ENCODE results near the gene HIF1A.

DNA sequence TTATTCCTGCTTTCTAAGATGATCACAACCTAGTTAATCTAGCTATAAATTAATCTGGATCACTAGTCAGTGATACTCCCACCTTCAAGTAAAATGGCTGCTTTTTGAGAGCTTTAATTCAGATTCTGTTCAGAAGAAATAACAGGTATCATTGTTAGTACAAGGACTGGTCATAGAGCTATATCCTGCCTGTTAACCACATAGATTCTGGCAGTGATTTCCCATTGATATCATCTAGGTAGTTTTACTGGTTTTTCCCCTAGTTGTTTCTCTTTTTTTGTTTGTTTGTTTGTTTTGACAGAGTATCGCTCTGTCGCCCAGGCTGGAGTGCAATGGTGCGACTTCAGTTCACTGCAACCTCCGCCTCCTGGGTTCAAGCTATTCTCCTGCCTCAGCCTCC lies 39.0 kb upstream of the HIF1A start:
- no peak for TF ChIP-seq BHLHE40 (IDR thresholded peaks at IDR 0.05; ENCODE audit: borderline replicate concordance)
- no peak for TF ChIP-seq ARNT (IDR thresholded peaks at IDR 0.05)
- no peak for TF ChIP-seq FOXM1 (IDR thresholded peaks at IDR 0.05; ENCODE audit: borderline replicate concordance)
- no peak for TF ChIP-seq TARDBP (IDR thresholded peaks at IDR 0.05)
- TF ChIP-seq, protein P1, sequence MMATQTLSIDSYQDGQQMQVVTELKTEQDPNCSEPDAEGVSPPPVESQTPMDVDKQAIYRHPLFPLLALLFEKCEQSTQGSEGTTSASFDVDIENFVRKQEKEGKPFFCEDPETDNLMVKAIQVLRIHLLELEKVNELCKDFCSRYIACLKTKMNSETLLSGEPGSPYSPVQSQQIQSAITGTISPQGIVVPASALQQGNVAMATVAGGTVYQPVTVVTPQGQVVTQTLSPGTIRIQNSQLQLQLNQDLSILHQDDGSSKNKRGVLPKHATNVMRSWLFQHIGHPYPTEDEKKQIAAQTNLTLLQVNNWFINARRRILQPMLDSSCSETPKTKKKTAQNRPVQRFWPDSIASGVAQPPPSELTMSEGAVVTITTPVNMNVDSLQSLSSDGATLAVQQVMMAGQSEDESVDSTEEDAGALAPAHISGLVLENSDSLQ (IDR thresholded peaks at IDR 0.05) = no peak
- TF ChIP-seq ZNF384 (IDR thresholded peaks at IDR 0.05) = no peak
- no peak for TF ChIP-seq CTBP1 (IDR thresholded peaks at IDR 0.05; ENCODE audit: borderline replicate concordance)
- no peak for TF ChIP-seq NFRKB (IDR thresholded peaks at IDR 0.05)
- TF ChIP-seq SP1 (IDR thresholded peaks at IDR 0.05) = no peak
- TF ChIP-seq FOXK2 (IDR thresholded peaks at IDR 0.05) = no peak

All from HEK293T (cell line).